WERI-Rb-1 (cell line): ENCODE measurements around the gene IL13.
"Not testable (repeated sequence)": the region's sequence is repeated elsewhere in the genome, so short reads cannot be mapped to it uniquely, and the experiment has no call there.

Experiments used
- DNase-seq: peaks from one replicate; pipeline ENCODE4 v3.0.0-alpha.2; 2020
- H3K27ac ChIP-seq: fragments of 250-450 bp; sonication (Bioruptor Pico); 2 replicates; pipeline ENCODE4 v1.5.1; 2020; ENCODE audit warnings: mild to moderate bottlenecking, moderate library complexity
- H3K27me3 ChIP-seq: fragments of 250-450 bp; sonication (Bioruptor Pico); 2 replicates; pipeline ENCODE4 v1.5.1; 2021; ENCODE audit warnings: mild to moderate bottlenecking, low read depth, moderate library complexity; ENCODE audit not compliant: insufficient read depth, severe bottlenecking
- H3K36me3 ChIP-seq: fragments of 250-450 bp; sonication (Bioruptor Pico); 2 replicates; pipeline ENCODE4 v1.5.1; 2020; ENCODE audit warnings: mild to moderate bottlenecking, moderate library complexity
- H3K4me3 ChIP-seq: 2 replicates; pipeline ENCODE4 v1.5.1; 2011; ENCODE audit warnings: low read depth, mild to moderate bottlenecking, control low read depth, low read length
- H3K9me3 ChIP-seq: fragments of 250-450 bp; sonication (Bioruptor Pico); 2 replicates; pipeline ENCODE4 v1.5.1; 2021; ENCODE audit warnings: mild to moderate bottlenecking, moderate library complexity; ENCODE audit not compliant: severe bottlenecking
- TF ChIP-seq, protein P1 (sequence below): IDR thresholded peaks from 2 replicates; pipeline ENCODE4 v1.5.1; 2011; ENCODE audit warnings: low read depth, mild to moderate bottlenecking, control low read depth, inconsistent platforms, low read length

The IL13 gene

DNA sequence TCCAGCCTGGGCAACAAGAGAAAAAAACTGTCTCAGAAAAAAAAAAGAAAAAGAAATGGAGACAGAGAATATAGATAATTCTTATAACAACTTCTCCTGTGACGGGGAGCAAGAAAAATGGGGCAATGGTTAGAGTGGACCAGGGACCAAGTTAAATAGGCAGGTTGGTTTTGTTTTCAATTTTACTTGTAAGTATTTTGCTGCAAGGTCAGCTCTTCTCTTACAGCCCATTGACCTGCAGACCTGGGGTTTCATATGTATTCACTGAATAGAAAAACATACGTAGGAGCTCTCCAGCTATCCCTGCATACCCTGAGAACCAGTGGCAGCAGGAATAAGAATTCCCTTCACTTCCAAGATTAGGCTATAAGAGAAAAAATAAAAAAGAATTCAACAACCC lies 29.2 kb upstream of the IL13 start:
- H3K27ac ChIP-seq: no peak overlapping the region
- no peaks in the 10 kb centered on the region for H3K27me3 ChIP-seq
- H3K4me3 ChIP-seq: no peak overlapping the region
- no peak for DNase-seq
- peaks cover 4% of the 10 kb centered on the region; the same call in 1 of the 2 replicates for H3K36me3 ChIP-seq
- no peaks in the 10 kb centered on the region for H3K9me3 ChIP-seq
- TF ChIP-seq, protein P1, sequence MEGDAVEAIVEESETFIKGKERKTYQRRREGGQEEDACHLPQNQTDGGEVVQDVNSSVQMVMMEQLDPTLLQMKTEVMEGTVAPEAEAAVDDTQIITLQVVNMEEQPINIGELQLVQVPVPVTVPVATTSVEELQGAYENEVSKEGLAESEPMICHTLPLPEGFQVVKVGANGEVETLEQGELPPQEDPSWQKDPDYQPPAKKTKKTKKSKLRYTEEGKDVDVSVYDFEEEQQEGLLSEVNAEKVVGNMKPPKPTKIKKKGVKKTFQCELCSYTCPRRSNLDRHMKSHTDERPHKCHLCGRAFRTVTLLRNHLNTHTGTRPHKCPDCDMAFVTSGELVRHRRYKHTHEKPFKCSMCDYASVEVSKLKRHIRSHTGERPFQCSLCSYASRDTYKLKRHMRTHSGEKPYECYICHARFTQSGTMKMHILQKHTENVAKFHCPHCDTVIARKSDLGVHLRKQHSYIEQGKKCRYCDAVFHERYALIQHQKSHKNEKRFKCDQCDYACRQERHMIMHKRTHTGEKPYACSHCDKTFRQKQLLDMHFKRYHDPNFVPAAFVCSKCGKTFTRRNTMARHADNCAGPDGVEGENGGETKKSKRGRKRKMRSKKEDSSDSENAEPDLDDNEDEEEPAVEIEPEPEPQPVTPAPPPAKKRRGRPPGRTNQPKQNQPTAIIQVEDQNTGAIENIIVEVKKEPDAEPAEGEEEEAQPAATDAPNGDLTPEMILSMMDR: no peak

DNA sequence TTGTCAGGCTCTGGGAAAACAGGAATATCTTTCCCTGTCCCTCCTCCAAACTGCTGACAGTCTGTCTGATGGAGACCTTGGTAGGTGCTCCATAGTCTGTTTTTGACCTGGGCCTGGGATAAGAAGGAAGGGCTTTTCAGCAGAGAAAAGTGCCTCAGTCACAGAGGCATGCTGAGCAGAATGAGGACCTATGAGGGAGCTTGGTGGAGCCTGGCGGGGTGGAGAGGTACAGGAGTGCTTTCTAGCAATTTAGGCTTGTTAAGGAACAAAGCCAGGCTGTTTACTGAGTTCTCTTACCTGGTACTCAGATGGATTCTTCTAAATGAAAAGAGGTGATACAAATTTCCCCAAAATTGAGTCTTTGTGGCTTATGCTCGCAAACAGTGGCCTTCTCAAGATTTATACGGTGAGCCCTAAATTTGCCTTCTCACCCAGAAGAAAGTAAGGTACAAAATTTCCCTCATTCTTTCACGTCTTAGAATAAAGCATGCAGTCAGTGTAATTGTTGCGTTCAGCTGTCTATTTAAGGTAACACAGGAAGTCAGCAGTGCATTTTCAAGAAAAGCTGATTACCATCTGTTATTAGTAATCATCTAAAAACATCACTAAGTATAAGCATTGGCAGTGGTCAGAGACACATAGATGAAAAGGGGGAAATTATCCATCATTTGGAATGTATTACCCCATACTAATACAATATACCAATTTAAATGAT lies 28.6 kb upstream of the IL13 start:
- Histone ChIP-seq H3K4me3 (no peak overlapping the region), H3K36me3 (peaks cover 4% of the 10 kb centered on the region; the same call in 1 of the 2 replicates), H3K27me3 (no peaks in the 10 kb centered on the region), H3K9me3 (no peaks in the 10 kb centered on the region), H3K27ac (no peak overlapping the region)
- TF ChIP-seq, protein P1: no peak
- no peak for DNase-seq

DNA sequence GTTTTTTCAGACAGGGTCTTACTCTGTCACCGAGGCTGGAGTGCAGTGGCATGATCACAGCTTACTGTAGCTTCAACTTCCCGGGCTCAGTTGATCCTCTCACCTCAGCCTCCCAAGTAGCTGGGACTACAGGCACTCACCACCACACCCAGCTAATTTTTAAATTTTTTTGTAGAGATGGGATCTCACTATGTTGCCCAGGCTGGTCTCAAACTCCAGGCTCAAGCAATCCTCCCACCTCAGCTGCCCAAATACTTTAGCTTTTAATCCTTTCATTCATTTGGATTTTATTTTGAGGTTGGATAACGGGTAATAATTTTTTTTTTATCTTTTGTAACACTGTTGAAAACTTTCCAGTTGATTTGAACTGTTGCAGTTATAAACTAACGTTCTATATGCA lies 24.4 kb upstream of the IL13 start:
- not testable (repeated sequence) for H3K9me3 ChIP-seq, H3K4me3 ChIP-seq, H3K27me3 ChIP-seq, H3K27ac ChIP-seq, DNase-seq
- H3K36me3 ChIP-seq: peaks cover 23% of the 10 kb centered on the region

DNA sequence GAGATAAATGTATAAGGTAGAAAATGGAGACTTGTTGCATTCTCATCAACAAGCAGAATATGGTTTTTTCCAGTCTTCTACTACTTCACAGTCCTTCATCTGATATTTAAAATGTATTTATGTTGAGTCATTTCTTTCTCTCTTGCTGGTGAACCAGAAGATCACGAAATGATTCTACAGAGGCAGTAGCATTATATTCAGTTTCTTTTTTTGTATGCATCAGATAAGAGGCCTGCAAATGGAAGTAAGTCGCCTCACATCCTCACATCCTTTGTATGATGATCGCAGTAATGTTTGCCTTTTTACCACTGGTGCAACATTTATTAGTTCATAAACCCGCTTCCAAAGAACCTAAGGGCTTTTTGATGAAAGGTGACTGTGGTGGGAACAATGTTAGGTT lies 22.1 kb upstream of the IL13 start:
- Histone ChIP-seq H3K4me3 (no peak overlapping the region), H3K27ac (no peak overlapping the region), H3K27me3 (no peaks in the 10 kb centered on the region), H3K9me3 (no peaks in the 10 kb centered on the region), H3K36me3 (peaks cover 36% of the 10 kb centered on the region)
- TF ChIP-seq, protein P1: no peak
- DNase-seq: no peak

DNA sequence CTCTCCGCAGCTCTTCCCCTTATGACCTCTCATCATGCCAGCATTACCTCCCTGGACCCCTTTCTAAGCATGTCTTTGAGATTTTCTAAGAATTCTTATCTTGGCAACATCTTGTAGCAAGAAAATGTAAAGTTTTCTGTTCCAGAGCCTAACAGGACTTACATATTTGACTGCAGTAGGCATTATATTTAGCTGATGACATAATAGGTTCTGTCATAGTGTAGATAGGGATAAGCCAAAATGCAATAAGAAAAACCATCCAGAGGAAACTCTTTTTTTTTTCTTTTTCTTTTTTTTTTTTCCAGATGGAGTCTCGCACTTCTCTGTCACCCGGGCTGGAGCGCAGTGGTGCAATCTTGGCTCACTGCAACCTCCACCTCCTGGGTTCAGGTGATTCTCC lies 20.7 kb upstream of the IL13 start:
- no peaks in the 10 kb centered on the region for H3K9me3 ChIP-seq
- no peaks in the 10 kb centered on the region for H3K27me3 ChIP-seq
- DNase-seq: no peak
- TF ChIP-seq, protein P1: no peak
- no peak overlapping the region for H3K27ac ChIP-seq
- peaks cover 42% of the 10 kb centered on the region for H3K36me3 ChIP-seq
- no peak overlapping the region for H3K4me3 ChIP-seq

DNA sequence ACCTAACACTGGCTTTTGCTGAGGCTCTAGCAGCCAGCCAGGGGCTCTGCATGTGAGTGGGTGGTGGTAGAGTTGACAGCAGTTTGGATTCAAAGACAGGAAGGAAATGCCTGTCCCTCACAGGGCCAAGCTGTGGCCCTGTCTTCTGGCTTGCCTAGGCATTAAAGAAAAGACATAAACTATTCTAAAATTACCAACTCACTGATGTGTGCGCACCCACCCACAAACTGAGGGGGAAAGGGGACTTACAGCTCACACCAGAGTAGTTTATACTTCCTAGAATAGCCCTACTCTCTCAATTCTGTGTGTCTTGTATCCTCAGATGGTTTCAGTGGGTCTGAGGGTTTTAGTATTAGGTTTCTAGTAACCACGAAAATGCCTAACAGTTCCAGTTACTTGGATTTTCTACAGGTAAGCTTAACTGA lies 18.3 kb upstream of the IL13 start:
- H3K36me3 ChIP-seq: peaks cover 50% of the 10 kb centered on the region
- no peak for DNase-seq
- H3K4me3 ChIP-seq: no peak overlapping the region
- no peaks in the 10 kb centered on the region for H3K9me3 ChIP-seq
- H3K27ac ChIP-seq: no peak overlapping the region
- TF ChIP-seq, protein P1: no peak
- no peaks in the 10 kb centered on the region for H3K27me3 ChIP-seq
